C4-2B (cell line): ENCODE measurements around the gene ZNF541.

ENCODE experiments used
- CTCF ChIP-seq: fragments of 450-650 bp; conservative IDR thresholded peaks from 2 replicates; pipeline ENCODE4 v1.5.1; 2017; ENCODE audit warnings: mild to moderate bottlenecking
- ZFX ChIP-seq: fragments of 450-650 bp; IDR thresholded peaks from 2 replicates; pipeline ENCODE4 v1.6.1; 2017

- TF ChIP-seq CTCF: no peak
- TF ChIP-seq ZFX: no peak
Measured at GRCh38 chr19:47544075-47544474, 28.9 kb downstream of the ZNF541 start.
